T-helper 2 cell treated with Interferon-gamma antibody and Interleukin-4, amounts not matched to agents 100 ng/mL and 5 ng/mL, for 36 hours (primary cell): Measurements from ENCODE around the gene NFAM1. TPM values are rescaled to one million over a fixed set of nuclear protein-coding genes. Genes with fewer than 3 reads are reported as not detected.

Experiments used
- intact Hi-C: fragments of 100-400 bp; cut with micrococcal nuclease; formaldehyde crosslinking; loops from one replicate; pipeline ENCODE4 v1.15.1; 2023
- total RNA-seq: library from RNA; stranded (reverse); gene quantifications from 2 replicates; pipeline ENCODE4 v1.2.3, GENCODE V29; 2022

The NFAM1 gene
- total RNA-seq, 1 donor from 2014 or later, result 0.11 TPM

GRCh38 chr22:42439821-42440674, 7.8 kb upstream of the NFAM1 start:
- intact Hi-C loops, result loop anchor here (5.0 kb wide), 1 partner anchor 173 kb away; no protein-coding TSS in a partner anchor

DNA sequence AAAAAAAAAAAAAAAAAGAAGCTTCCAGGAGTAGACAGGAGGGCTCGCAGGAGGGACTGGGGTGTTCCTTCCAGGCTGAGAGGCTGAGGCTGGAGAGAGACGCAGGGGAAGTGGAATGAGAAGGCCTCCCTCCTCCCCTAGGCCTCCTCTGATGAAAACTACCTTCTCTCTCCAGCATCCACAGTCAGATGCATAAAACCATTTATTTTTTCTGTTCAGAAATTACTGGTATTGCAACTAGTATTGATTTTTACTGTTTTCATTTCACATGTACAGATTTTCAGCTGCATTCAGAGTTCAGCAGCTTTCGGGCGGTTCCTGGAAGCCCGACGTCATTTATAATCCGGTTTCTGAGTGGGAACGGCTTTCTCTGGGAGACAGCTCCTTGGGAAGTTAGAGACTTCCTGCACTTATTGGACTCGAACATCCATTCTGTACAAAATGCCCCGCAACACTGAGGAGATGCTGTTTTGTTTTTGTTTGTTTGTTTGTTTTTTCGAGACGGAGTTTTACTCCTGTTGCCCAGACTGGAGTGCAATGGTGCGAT, 6.9 kb upstream of the NFAM1 start:
- intact Hi-C loops, result no loop called here

DNA sequence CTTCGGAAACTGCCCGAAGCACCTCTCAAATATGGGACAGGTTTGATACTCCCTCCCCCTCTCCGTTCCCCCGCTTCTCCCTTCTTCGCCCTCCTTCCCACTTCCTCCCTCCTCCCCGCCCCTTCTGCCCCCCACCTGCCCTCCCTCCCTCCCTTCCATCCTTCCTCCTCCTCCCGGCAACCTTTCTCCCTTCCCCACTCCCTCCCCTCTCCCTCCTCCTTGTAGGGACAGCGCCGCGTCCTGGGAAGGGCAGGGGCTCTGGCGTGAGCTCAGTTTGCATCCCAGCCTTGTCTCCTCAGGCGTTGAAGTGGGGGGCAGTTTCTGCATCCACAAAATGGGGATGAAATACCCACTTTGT, 6.1 kb upstream of the NFAM1 start:
- intact Hi-C loops, result no loop called here

DNA sequence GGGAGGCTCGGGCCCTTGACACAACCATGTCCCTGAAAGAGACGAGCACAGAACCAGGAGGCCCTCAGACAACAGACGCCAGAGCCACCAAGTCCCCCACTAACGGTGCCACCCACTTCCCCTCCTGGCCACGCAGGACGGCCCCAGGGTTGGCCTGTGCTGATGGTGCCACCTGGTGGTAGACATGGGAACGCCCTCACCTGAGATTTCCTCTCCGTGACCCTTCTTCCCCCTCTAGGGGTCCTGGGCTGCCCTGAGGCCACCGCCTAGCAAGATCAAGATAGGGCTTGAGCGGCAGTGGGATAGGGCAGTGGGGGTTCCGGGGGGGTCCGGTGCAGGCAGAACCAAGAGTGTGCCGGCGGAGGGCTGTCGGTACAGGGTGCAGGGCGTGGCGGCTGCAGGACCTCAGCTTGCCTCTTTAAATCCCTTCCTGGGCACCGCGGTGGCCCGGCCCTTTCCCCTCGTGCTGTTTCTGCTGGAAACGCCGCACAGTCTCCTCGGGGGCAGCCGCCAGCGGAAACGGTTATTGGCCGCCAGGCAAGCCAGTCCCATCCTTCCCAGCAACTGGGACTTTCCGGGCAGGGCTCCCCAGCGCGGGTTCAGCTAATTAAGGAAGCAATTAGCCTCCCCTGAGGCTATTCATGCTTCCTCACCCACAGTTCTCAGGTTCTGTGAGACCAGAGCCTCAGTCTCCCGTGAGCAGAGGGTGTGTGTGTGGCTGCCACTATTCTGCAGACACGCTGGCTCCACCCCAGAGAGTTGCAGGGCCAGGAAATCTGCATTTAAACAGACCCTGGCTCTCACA, 5.5 kb upstream of the NFAM1 start:
- intact Hi-C loops, result loop anchor here (1.0 kb wide), 3 partner anchors 268 to 471 kb away; partner anchors contain the start of gene NDUFA6

DNA sequence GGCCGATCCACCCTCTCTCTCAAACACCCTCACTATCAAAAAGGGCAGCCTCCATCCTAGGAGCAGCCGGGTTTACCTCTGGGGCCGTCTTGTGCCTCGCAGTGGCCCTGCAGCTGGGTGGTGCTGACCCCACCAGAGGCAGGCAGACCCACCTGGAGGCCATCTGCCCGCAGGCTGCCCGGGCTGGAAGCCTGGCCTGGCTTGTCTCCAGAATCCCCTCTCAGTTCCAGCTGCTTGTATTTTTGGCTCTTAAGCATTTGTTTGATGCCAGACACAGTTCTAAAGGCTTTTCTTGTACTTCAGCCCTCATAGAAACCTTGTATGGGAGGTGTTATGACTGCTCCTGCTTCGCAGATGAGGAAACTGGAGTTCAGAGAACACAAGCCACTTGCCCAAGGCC, 4.2 kb upstream of the NFAM1 start:
- intact Hi-C loops, result no loop called here

- intact Hi-C loops, result no loop called here
Measured at GRCh38 chr22:42434748-42435425, 2.7 kb upstream of the NFAM1 start.

- intact Hi-C loops, result no loop called here
Measured at GRCh38 chr22:42433754-42434682, 1.8 kb upstream of the NFAM1 start.

DNA sequence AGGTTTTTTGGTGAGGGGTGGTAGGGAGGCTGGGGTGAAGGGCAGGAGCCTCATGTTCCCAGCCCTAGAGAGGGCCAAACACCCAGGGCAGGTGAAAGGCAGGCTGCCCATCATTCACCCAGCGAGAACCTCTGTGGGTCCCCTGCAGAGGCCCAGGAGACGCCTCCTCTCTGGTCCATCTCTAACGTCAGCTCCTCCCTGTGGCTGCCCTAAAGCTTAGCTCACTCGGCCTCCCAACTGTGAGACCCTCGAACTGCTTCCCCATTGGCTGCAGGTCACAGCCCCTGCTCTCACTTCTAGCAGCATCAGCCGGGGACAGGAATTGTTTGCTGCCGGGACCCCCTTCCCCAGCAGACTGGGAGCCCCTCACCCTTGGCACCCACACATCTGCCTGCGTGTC, 615 bp upstream of the NFAM1 start:
- intact Hi-C loops, result no loop called here

DNA sequence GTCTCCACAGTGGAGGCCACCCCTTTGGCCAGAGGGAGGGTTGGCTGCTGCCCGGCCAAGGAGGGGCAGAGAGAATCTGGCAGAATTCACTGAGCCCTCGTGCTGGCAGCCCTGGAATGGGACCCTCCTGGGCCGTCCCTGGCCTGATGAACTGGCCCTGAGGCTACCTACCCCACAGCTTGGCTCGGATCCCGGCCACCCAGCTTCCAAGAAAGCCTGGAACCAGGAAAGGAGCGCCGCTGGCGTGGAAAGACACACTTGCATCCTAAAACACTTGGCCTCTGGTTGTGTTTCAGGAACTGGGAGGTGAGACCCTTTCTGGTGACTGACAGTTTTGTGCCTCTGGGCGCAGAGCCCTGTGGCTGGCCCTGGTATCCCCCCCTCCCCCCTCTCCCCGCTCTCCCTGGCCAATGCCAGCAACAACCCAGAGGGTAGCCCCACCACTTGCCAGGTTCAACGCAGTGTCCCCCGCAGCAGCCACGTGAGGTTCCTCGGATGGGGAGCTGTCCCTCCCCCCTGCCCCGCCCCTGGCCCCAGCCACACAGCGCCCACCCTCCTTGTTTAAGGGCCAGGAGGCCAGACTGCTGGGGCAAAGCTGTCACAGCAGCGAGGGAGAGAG, 693 bp downstream of the NFAM1 start:
- intact Hi-C loops, result no loop called here

GRCh38 chr22:42430528-42431125, 1.6 kb downstream of the NFAM1 start:
- intact Hi-C loops, result no loop called here

GRCh38 chr22:42428760-42429159, 3.4 kb downstream of the NFAM1 start:
- intact Hi-C loops, result no loop called here

- intact Hi-C loops, result no loop called here
Measured at GRCh38 chr22:42428025-42428424, 4.2 kb downstream of the NFAM1 start.

- intact Hi-C loops, result no loop called here
Measured at GRCh38 chr22:42427167-42427566, 5.0 kb downstream of the NFAM1 start.

- intact Hi-C loops, result no loop called here
Measured at GRCh38 chr22:42425989-42426355, 6.2 kb downstream of the NFAM1 start.

DNA sequence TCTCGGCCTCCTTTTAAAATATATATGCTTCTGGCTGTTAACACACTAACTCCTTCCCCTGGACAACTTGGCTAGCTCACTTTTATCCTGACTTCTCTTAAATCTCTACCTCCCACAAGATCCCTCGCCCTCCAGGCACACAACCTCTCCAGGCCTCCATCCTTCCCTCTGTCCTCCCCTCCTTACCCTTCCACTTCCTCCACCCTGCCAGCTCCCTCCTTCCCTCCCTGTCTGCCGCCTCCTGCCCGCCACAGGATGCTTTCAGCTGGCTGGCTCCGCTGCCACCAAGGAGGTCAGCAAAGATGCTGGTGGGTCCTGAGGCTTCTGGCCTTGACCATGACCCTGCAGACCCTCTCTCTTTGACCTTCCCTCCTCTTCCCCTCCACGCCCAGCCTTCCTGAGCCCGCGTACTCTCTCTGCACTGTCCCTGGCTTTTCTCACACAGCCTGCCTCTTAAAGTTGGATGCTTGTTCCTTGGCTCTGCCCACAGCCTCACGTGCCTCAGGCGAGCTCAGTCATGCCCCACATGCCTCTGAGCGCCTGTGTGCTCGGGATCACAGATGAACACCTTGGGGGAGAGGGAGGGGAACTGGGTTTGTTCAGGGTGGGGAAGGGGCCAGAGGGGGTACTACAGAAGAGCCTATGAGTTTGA, 6.7 kb downstream of the NFAM1 start:
- intact Hi-C loops, result no loop called here

DNA sequence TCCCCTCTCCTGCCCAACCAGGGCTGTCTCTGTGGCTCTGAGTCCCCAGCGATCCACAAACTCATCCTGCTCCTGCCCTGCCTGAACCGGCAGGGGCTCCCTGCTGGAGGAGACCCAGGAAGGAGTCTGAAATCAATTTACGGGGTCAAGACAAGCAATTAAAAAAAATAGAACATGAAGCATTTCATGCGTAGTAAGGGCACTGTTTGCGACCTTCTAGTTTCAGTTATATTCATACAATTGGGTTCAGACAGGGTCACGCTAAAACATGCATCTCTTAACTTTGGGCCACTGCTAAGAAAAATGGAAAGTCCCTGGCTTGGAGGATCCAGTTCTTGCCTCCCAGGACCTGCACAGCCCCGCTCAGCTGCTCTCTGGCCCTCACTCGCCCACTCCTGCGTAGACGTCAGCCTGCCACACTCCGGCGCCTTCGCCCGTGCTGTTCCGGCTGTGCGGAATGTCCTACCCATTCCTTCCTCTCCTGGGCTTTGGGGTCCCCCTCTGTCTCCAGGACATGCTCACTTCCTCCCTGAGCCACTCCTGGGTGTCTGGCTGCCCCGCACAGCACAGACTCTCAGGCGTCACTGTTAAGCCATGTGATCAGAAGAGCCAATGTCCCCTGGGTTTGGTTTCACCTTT, 12.8 kb downstream of the NFAM1 start:
- intact Hi-C loops, result no loop called here

DNA sequence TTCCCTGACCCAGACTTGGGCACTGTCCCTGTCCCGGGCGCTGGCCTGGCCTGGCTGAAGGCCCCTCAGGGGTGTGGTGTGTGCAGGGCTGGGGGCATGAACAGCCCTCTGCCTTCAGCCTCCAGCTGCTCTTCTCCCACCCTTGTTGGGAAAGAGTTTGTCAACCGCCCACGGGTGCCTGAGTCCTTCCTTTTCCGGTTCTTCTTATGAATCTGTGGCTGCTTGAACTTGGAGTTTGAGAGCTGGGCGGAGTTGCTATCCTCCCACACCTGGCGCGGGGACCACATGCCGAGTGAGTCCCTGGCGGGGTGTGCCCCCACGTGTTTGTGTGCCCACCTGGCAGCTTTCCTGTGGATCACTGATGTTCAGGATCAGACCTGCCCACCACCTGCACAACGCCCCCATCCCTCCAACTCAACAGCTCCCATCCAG, 13.4 kb downstream of the NFAM1 start:
- intact Hi-C loops, result no loop called here

GRCh38 chr22:42417645-42418305, 14.4 kb downstream of the NFAM1 start:
- intact Hi-C loops, result no loop called here
